DMS79 treated with DMSO at 0.1 percent for 48 hours (cell line): Measurements from ENCODE around the gene LRRC73.
"Not testable (repeated sequence)": the region's sequence is repeated elsewhere in the genome, so short reads cannot be mapped to it uniquely, and the experiment has no call there.

Experiments used
- DNase-seq: peaks from one replicate; lab custom pipeline; 2025; lab: John Stamatoyannopoulos, UW

Gene LRRC73

DNA sequence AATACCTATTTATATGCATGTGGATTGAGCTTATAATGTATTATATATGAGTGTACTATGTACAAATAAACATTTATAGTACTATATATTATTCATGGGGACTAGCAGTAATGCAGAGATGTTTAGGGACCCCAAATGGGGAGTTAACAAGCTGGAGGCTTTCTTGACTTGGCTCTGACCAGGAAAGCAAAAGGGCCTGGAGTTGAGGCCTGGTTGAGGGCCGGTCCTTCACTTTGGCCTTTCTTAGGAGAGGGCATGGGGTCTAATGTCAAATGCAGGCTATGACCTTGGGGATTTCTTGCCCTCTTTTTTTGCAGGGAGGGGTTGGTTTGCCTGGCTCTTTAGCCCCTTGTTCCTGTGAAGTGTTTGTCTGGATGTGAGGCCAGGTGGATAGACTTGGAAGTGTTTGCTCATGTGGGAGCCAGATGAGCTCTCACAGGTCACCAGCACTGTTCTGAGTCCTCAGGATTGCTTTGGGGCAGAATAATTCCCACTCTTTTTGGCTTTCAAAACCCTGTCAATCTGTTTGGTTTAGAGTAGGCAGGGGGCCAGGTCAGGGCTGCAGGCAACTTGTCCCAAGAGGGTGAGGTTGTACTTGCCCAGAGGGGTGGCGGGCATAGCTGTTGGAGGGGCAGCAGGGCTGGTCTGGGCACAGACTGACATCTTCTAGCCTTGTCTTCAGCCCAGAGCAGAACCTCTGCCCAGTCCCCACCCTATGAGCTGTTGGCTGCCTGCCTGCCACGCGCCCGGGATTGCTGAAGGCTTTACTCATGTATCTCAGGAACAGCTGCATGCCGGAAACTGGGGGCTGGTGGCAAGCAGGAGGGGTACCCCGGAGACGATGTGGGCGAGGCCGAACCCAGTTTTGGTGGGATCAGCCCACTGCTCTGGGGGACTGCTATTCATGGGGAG, 18.1 kb downstream of the LRRC73 start:
- DNase-seq: peak; percentile 79

DNA sequence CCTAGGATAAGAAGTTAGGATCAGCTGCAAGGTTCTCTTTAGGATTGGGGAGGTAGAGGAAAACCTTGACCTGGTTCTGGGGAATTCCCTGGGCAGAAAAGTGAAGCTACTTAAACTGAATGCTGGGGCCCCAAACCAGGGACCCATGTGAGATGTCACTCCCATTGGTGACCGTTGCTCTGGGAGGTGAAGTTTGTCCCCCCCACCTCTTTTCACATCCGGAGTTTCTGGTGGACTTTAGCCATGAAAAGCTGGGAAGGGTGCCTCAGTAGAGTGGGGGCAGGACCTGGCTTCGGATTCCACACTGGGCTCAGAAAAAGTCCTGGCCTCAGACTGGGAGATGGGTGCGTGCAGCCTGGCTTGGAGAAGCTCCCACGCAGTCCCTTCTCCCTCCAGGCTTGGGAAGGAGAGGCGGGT, 19.6 kb downstream of the LRRC73 start:
- no peak for DNase-seq

DNA sequence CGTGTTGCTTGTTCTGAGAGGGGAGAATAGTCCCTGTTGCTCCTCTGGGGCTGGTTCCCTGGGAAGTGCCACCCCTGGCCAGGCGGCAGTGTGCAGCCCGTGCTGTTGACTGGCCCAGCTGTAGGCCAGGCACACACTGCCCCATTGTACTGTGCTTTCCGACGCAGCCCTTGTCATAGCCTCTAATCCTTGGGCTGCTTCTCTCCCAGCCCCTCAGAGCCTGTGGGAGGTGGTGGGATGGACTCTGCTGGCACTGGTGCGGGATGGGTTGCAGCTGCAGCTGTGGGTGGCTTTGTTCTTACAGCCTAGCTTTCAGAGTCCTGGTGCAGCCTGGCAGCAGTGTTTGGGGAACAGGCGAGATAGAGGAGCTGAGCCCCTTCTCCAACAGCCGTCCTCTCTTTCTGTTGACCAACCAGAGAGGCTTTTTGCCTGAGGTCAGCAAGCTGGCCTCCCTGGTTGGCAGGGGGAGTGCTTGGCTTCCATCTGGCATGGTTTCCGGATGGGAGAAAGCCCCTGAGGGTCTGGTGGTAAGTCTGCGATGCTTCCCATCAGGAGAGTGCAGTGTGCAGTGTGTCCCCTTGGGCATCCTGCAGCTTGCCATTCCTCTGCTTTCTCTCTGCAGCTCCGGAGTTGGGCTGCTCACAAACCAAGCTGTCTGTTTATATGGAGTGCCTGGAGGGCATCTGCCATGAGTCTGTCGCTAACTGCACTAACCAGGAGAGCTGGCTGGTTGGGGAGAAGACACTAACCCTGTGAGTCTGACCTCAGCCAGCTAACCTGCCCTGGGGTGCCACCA, 20.7 kb downstream of the LRRC73 start:
- no peak for DNase-seq

GRCh38 chr6:43488667-43489276, 21.4 kb downstream of the LRRC73 start:
- no peak for DNase-seq

- no peak for DNase-seq
Observed at GRCh38 chr6:43481591-43482236, 28.4 kb downstream of the LRRC73 start.

- DNase-seq: no peak
Observed at GRCh38 chr6:43481075-43481474, 29.1 kb downstream of the LRRC73 start.

DNA sequence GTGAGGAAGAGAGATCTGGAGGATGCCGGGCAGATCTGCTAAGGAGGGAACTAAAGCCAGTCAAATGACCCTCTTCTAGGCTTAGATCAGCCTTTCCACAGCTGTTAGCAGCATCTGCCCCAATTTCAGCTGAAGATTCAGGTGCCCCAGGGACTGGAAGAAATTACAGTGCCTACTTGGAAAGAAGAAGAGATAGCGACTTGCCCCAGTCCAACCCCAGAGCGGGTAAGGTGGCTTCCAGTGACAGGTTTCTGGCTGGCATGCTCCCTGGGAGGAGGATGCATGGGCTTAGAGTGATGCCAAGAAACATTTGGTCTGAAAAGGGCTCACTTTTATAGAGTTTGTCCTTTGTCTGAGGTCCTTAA, 32.2 kb downstream of the LRRC73 start:
- DNase-seq: no peak

DNA sequence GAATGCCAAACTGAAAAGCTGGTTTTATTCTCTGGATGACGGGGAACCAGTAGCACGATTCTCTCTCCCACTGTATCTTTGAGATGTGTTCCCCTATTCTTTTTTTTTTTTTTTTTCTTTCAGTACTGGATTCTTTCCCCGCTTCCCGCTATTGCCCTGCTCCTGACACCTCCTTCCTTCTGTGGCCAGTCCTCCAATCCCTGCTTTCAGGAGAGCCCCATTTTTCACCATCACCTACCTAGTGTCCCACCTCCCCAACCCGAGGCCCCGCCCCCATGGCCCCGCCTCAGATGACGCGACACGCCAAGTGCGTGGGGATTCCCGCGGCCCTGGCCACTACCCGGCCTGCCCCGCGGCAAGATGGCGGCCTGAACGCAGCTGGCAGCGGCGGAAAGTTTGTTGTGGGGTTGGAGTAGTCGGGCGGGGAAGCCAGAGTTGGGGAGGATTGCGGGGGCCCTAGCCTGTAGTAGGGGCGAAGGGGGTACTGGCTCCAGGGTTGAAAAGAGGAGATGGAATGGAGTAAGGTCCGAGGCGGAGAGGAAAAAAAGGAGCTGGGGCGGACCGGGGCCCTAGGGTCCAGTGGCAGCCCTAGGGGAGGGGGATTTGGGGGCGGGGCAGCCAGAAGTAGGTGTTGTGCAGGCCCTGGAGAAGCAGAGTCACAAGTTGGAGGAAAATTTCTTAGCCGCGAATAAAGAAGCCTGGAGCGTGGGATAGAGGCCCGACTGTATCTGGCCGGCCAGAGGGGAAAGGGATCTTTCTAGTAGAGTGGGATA, 32.7 kb downstream of the LRRC73 start, which contains the start of gene TJAP1:
Gene TJAP1, plus strand, starts transcription at position 336 of the 773 bp plus-strand sequence. CDS start 21,432 bp downstream, outside the sequence.
- peak; percentile 92 for DNase-seq

DNA sequence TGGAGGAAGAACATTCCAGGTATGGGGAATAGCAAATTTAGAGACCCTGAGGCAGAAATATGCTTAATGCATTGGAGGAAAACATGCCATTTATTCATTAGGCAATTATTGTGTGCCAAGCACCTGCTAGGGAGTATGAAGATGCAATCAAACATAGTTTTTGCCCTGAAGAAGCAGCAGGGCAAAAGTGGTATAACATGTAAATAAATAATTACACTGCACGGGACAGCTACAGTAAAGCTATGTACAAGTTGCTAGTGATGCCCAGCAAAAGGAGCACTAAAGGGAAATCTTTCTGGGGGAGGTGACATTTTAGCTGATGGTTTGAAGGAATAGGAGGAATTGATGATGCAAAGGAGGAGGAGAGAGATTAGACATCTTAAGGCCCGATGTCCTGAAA, 33.4 kb downstream of the LRRC73 start:
- no peak for DNase-seq

- DNase-seq: no peak
Observed at GRCh38 chr6:43475516-43475915, 34.6 kb downstream of the LRRC73 start.

GRCh38 chr6:43472515-43472914, 37.6 kb downstream of the LRRC73 start:
- DNase-seq: no peak

GRCh38 chr6:43471399-43471798, 38.7 kb downstream of the LRRC73 start:
- DNase-seq: no peak

- no peak for DNase-seq
Observed at GRCh38 chr6:43469947-43470346, 40.2 kb downstream of the LRRC73 start.

DNA sequence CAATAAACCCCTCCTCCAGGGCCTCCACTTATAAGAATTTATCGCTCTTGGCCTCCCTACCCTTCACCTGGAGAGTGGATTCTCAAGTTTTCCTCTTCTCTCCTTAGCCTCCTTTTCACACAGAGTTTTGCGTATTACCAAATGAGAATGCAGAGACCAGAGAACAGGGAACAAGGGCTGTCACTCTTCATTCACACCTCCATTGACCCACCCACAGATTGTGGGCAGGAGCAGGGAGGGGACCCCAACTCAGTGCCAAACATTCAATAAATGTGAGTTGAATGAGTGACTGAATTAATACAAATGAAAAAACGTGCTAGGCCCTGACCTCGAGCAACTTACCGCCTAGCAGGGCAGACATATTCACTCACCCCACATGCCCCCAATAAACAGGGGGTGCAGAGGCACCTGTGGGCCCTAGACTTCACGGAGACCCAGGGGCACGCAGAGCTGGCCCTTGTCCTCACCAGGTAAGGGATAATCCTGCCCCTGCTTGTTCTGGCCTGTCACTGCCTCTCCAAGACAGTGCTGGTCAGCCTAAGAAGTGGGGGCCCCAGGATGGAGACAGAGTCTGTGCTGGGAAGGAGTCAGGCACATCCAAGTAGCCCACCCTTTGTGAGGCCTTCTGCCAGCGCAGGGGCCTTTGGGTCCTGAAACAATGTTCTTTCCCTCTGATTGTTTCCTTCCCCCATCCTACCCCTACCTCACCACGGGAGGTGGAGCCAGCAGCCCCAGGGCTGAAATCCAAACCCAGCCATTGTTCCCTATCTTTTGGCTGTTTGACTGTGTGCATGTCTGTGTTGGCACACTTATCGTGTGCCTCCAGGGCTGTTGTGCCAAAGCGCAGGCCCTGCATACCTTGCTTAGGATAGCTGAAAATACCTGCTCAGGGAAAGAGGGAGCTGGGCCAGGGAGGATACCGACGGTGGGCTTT, 41.1 kb downstream of the LRRC73 start:
- DNase-seq: no peak

- DNase-seq: no peak
Observed at GRCh38 chr6:43468240-43468639, 41.9 kb downstream of the LRRC73 start.

DNA sequence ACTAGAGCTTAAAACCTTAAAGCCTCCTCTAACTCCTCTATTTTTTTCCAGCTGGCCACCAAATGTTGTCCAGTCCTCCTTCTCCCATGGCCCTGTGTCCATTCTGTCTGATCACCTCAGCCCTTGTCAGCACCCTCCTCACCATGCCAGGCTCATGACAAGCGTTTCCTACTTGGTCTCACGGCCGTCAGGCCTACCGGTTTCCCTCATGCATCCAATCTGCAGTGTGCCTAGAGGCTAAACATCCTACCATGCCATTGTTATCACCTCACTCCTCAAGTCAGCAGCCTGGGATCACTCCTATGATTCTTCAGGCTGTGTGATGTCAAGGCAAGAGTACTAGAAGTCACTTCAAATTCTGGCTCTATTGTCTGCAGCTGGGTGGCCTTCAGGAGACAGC, 42.4 kb downstream of the LRRC73 start:
- DNase-seq: no peak

DNA sequence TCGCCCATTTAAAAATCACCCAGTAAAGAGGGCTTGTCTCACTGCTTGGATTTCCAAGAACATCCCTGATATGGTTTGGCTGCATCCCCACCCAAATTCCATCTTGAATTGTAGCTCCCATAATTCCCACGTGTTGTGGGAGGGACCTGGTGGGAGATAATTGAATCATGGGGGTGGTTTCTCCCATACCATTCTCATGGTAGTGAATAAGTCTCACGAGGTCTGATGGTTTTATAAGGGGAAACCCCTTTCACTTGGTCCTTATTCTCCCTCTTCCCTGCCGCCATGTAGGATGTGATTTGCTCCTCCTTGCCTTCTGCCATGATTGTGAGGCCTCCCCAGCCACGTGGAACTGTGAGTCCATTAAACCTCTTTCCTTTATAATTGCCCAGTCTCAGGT, 42.9 kb downstream of the LRRC73 start:
- not testable (repeated sequence) for DNase-seq

- no peak for DNase-seq
Observed at GRCh38 chr6:43465948-43466347, 44.2 kb downstream of the LRRC73 start.

DNA sequence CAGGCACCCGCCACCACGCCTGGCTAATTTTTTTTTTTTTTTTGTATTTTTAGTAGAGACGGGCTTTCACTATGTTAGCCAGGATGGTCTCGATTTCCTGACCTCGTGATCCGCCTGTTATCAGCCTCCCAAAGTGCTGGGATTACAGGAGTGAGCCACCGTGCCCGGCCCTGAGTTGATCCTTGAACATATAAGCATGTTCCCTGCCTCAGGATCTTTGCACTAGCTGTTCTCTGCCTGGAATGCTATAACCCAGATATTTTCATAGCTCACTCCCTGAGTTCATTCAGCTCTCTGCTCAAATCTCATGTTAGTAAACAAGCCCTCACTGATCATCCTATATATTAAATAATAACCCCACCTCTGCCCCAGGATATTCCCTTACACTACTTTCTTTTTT, 45.8 kb downstream of the LRRC73 start:
- DNase-seq: no peak

DNA sequence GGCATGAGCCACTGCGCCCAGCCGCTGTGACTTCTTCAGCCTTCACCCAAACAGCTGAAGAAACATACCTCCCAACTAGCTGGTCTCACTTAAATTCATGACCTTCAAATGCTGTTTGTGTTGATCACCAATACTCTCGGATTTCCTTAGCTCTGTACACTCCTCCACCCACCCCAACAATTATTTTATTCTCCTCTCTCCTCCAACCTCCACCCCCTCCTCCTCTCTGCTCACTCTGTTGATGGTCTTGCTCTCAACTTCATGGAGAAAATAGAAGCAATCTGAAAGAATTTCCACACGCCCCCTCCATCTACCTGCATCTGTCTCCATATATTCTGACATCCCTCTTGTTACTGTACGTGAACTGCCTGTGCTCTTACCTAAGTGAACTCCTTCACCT, 48.2 kb downstream of the LRRC73 start:
- no peak for DNase-seq
